Measurements from ENCODE around the gene SKI. TPM values are rescaled to one million over a fixed set of nuclear protein-coding genes. Genes with fewer than 3 reads are reported as not detected.
"Not testable (repeated sequence)": the region's sequence is repeated elsewhere in the genome, so short reads cannot be mapped to it uniquely, and the experiment has no call there.

Gene SKI
- total RNA-seq, 2 donors from 2014 or later = 135 to 138 TPM

DNA sequence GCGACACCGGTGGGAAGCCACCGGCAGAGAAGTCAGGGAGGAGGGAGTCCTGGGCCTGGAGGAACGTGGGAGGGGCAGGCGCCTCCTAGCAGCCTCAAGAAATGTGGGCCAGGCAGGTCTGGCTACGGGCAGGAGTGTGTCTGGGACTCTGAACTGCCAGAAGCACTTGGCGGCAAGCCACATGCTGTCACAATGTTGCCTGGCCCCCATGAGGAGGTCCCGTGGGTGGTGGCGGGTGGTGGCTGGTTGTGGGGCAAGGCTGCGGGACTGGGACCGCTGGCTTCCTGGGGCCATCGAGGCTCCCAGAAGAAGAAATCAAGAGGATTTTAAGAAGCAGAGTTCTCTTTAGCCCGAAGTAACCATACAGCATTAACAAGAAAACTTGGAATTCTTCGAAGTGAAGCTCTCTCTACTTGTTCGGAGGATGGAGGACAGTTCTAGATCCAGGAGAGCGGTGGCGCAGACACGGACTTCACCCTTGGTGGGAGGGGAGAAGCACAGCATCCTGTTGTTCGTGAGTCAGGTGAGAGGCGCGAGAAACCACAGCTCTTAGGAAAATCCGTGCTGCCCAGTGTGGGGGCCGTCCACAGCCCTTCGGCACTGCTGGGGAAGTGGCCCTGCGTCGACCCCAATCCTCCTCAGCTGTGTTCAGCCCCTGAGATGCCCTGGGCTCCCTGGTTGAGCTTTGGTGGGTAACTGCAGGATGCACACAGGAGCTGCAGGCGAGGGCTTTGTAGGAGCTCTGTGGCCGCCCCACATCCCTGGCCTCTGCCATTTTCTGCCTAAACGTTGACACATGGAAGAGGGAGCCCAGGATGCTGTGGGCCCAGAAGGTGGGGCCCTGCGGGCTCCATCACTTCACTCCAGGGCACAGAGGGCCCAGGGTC lies 12.4 kb downstream of the SKI start:
- no peaks in the 10 kb centered on the region for H3K36me3 ChIP-seq
- TF ChIP-seq, protein P1, sequence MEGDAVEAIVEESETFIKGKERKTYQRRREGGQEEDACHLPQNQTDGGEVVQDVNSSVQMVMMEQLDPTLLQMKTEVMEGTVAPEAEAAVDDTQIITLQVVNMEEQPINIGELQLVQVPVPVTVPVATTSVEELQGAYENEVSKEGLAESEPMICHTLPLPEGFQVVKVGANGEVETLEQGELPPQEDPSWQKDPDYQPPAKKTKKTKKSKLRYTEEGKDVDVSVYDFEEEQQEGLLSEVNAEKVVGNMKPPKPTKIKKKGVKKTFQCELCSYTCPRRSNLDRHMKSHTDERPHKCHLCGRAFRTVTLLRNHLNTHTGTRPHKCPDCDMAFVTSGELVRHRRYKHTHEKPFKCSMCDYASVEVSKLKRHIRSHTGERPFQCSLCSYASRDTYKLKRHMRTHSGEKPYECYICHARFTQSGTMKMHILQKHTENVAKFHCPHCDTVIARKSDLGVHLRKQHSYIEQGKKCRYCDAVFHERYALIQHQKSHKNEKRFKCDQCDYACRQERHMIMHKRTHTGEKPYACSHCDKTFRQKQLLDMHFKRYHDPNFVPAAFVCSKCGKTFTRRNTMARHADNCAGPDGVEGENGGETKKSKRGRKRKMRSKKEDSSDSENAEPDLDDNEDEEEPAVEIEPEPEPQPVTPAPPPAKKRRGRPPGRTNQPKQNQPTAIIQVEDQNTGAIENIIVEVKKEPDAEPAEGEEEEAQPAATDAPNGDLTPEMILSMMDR (IDR thresholded peaks at IDR 0.05) = no peak
- ATAC-seq (ENCODE audit: insufficient number of reproducible peaks, low FRiP score, low read depth) (peak; percentile 1), DNase-seq (ENCODE audit: low spot score) (no peak)
- H3K4me3 ChIP-seq = peak overlapping the region; percentile 63
- peak overlapping the region; percentile 88 to 89 for H3K27ac ChIP-seq
- no peaks in the 10 kb centered on the region for H3K9me3 ChIP-seq
- peaks cover 70 to 96% of the 10 kb centered on the region in 2 donors for H3K4me1 ChIP-seq (ENCODE audit: control insufficient read depth in 1 of 2, low read depth in 2 of 2)
- H3K27me3 ChIP-seq (replicated peaks; ENCODE audit: insufficient read depth) = no peaks in the 10 kb centered on the region

DNA sequence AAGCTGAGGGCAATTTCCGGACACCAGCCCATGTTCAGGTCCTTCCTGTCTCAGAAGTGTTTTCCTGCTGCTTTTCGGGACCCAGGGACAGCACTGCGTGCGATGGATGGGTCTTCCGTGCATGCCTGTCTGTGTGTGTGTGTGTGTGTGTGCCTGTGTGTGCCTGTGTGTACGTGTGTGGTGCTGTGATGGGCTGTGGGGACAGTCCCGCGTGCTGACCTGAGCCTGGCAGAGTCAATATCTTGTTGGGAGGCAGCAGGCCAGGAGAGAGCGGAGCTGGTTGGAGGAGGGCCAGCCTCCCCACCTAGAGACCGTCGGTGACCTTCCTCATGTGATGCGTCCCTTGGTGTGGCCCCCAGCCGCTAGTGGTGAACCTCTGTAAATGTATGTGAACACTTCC lies 13.7 kb downstream of the SKI start:
- TF ChIP-seq, protein P1 (IDR thresholded peaks at IDR 0.05) = no peak
- DNase-seq (ENCODE audit: low spot score) (no peak), ATAC-seq (ENCODE audit: insufficient number of reproducible peaks, low FRiP score, low read depth) (no peak)
- Histone ChIP-seq H3K27ac (no peak overlapping the region), H3K36me3 (no peaks in the 10 kb centered on the region), H3K9me3 (no peaks in the 10 kb centered on the region), H3K27me3 (replicated peaks; ENCODE audit: insufficient read depth) (no peaks in the 10 kb centered on the region), H3K4me1 (ENCODE audit: control insufficient read depth in 1 of 2, low read depth in 2 of 2) (peaks cover 68 to 96% of the 10 kb centered on the region in 2 donors), H3K4me3 (no peak overlapping the region)

DNA sequence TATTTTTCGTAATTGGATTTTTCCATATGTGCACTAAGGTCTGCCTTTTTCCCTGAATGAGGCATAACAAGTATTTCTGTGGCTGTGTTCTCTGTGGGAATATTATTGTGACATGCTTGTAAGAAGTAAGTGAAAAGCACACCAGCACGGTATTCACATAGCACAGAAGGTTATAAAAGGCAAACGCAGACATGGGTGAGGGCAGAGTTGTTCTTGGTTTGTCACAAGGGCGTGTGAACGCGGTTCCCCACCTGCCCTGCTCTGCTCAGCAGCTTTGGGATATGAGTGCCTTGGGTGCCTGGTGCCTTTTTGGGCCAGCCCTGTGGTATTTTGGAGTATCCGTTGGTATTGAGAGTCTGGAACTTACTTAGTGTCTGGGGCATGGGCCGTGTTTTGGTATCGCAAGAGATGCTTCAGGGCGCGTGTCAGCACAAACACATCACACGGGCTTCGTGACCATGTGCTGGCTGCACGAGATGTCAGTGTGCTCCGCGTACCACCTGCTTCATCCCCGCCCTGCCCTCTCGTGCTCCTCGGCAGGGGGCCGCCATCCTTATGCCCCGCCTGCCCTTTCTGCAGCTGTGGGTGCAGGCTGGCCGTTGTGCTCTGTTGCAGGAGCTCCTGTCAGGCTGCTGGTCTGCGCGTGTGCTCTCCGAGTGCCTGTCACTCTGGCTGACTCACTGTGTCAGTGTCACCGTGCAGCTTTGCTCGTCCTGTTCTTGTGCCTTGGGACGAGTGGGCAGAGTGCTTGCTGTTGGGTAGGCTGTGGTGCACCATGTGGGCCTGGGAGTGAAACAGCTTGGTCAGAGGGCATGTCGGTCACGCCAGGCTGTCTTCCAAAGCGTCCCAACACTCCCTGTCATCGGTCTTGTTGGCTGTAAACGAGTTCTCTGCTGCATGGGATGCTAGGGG lies 15.0 kb downstream of the SKI start:
- Histone ChIP-seq H3K27me3 (replicated peaks; ENCODE audit: insufficient read depth) (no peaks in the 10 kb centered on the region), H3K27ac (peak overlapping the region in 1 of 2 donors; percentile 14), H3K4me1 (ENCODE audit: control insufficient read depth in 1 of 2, low read depth in 2 of 2) (peaks cover 68 to 96% of the 10 kb centered on the region in 2 donors), H3K4me3 (no peak overlapping the region), H3K9me3 (no peaks in the 10 kb centered on the region), H3K36me3 (no peaks in the 10 kb centered on the region)
- no peak for ATAC-seq (ENCODE audit: insufficient number of reproducible peaks, low FRiP score, low read depth)
- no peak for DNase-seq (ENCODE audit: low spot score)
- TF ChIP-seq, protein P1 (IDR thresholded peaks at IDR 0.05) = no peak

DNA sequence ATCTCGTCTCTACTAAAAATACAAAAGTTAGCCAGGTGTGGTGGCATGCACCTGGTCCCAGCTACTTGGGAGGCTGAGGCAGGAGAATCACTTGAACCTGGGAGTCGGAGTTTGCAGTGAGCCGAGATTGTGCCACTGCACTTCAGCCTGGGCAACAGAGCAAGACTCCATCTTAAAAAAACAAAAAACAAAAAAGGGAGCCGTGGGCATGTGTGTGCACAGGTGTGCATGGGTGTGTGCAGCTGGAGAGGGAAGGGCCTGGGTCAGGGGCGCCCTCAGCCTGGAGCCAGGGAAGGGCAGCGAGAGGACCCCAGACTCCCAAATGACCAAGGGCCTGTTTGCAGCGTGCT lies 18.9 kb downstream of the SKI start:
- not testable (repeated sequence) for H3K27me3 ChIP-seq (replicated peaks; ENCODE audit: insufficient read depth); H3K27ac ChIP-seq; H3K36me3 ChIP-seq; DNase-seq (ENCODE audit: low spot score); H3K9me3 ChIP-seq; ATAC-seq (ENCODE audit: insufficient number of reproducible peaks, low FRiP score, low read depth)
- Histone ChIP-seq H3K4me3 (peak overlapping the region; percentile 45), H3K4me1 (ENCODE audit: control insufficient read depth in 1 of 2, low read depth in 2 of 2) (peaks cover 64 to 96% of the 10 kb centered on the region in 2 donors)

DNA sequence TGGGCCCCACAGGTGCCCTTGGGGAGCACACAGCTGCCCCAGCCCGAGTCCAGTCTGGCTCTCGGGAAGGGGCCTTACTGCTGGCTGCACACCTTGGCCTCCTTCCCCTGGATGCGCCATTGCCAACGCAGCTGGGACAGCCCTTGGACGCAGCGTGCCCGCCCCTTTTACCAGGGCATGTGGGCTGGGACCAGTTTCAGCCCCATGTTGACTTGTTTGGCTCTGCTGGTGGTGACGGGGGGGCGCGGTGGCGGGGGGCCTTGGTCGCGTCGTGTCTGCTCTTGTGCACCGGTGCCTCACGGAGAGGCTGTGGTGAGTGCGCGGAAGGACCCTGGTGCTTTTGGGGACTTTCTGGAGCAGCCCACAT lies 19.6 kb downstream of the SKI start:
- Histone ChIP-seq H3K4me1 (ENCODE audit: control insufficient read depth in 1 of 2, low read depth in 2 of 2) (peaks cover 59 to 96% of the 10 kb centered on the region in 2 donors), H3K27ac (peak overlapping the region; percentile 15 to 23), H3K4me3 (peak overlapping the region; percentile 53), H3K36me3 (no peaks in the 10 kb centered on the region), H3K27me3 (replicated peaks; ENCODE audit: insufficient read depth) (no peaks in the 10 kb centered on the region), H3K9me3 (no peaks in the 10 kb centered on the region)
- ATAC-seq (ENCODE audit: insufficient number of reproducible peaks, low FRiP score, low read depth) = no peak
- TF ChIP-seq, protein P1 (IDR thresholded peaks at IDR 0.05) = no peak
- DNase-seq (ENCODE audit: low spot score) = no peak

All from thoracic aorta (tissue), 2 donors.